Skin epidermis (tissue), 12 donors: ENCODE results near the gene ULK4.
A peak's percentile ranks its signal among the peaks of the same experiment; 100 is the strongest.

Experiments used
- H3K27ac ChIP-seq, 21 experiments: fragments of 200-600 bp; sonication (generic) in 11 of 21; one replicate each; pipeline ENCODE4 v1.5.0; 2020; ENCODE audit warnings: mild to moderate bottlenecking in 3 of 21, inconsistent platforms in 2 of 21, moderate library complexity in 2 of 21
- H3K4me3 ChIP-seq, 7 experiments: fragments of 200-600 bp; sonication (generic) in 2 of 7; one replicate each; pipeline ENCODE4 v1.5.0; 2020; ENCODE audit warnings: inconsistent platforms in 2 of 7, mild to moderate bottlenecking in 2 of 7, moderate library complexity in 1 of 7

Gene ULK4

GRCh38 chr3:41223078-41223477 is 738.8 kb downstream of the ULK4 start:
- no peak overlapping the region for H3K27ac ChIP-seq
- H3K4me3 ChIP-seq, result no peak overlapping the region

- Histone ChIP-seq H3K4me3 (no peak overlapping the region), H3K27ac (no peak overlapping the region)
Measured at GRCh38 chr3:41222501-41222900, 739.4 kb downstream of the ULK4 start.

DNA sequence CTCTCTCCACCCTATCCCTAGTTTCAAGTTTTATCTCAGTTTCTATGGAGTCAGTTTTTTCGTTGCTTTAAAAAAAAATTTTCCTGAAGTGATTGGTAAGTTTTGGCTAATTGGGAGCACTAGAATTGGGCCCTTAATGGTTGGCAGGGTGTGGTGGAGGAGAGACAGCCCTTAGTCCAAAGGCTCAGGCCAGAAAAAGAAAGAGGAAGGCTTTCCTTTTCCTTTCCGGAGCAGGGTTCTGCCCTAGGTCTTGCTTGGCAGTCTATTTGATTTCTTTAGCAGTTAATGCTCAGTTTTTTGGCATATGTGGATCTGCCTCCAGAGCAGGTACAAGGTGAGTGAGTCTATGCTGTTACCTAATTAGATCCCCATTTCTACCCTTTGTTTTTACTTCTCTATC is 739.9 kb downstream of the ULK4 start:
- H3K27ac ChIP-seq, result no peak overlapping the region
- no peak overlapping the region for H3K4me3 ChIP-seq

DNA sequence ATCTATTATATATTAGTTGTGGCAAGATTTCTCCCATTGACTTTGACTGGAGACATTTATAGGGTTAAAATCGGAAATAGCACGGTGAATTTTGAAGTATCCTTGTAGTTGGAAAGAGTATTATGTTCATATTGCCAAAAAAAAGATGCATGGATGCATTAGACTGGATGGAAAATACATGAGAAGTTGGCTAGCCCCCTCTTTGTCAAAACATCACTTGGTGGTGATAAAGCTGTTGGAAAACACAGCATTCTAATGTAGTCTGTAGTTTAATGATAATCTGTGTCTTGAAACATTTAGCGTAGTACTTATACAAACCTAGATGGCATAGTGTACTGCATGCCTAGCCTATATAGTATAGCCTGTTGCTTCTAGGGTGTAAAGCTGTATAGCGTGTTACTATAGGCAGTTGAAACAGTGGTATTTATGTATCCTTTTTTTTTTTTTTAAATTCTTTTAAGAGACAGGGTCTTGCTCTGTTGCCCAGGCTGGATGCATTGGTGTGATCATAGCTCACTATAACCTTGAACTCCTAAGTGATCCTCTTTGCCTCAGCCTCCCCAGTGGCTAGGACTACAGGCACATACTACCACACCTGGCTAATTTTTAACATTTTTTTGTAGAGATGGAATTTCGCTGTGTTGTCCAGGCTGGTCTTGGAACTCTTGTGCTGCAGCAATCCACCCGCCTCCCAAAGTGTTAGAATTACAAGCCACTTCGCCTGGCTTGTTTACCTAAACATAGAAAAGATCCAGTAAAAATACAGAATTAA is 740.8 kb downstream of the ULK4 start:
- Histone ChIP-seq H3K27ac (no peak overlapping the region), H3K4me3 (no peak overlapping the region)

DNA sequence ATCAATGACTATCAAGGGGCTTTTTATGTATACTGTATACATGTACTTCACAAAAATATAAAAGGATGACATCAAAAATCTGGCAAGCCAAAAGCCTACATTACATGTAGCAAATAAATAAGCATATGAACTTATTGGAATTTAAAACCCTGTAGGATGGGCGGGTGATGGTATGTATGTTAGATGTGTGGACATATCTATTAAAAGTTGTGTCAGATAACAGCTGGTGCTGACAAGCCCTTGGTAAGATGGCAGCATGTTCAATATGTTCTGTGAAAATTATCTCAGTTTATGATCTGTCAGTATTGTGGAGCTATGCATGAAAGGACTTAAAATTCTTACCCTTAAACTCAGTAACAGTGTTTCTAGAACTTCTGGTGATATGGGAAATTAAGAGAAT is 742.5 kb downstream of the ULK4 start:
- no peak overlapping the region for H3K27ac ChIP-seq
- no peak overlapping the region for H3K4me3 ChIP-seq

- H3K27ac ChIP-seq, result no peak overlapping the region
- H3K4me3 ChIP-seq, result no peak overlapping the region
Measured at GRCh38 chr3:41216993-41217392, 744.9 kb downstream of the ULK4 start.

GRCh38 chr3:41216422-41216821 is 745.5 kb downstream of the ULK4 start:
- H3K27ac ChIP-seq, result no peak overlapping the region
- no peak overlapping the region for H3K4me3 ChIP-seq

DNA sequence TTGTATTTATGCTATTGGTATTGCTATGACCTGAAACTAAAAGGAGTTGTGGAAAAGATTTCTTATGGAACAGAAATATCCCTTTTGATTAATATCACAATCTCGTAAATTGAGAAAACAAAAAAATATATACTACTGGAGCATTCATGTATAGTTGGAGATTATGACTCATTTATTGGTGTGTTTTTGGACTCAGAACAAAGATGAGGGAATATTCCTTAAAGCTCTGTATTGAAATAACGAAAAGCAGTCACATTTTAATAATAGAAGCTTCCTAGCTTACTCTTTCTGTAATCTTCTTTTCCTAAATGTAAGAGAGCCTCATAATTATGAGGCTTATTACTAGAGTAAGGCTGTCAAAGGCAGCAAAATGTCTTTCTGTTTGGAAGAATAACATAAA is 748.3 kb downstream of the ULK4 start:
- H3K27ac ChIP-seq, result no peak overlapping the region
- H3K4me3 ChIP-seq, result no peak overlapping the region

GRCh38 chr3:41212088-41212487 is 749.8 kb downstream of the ULK4 start:
- no peak overlapping the region for H3K27ac ChIP-seq

DNA sequence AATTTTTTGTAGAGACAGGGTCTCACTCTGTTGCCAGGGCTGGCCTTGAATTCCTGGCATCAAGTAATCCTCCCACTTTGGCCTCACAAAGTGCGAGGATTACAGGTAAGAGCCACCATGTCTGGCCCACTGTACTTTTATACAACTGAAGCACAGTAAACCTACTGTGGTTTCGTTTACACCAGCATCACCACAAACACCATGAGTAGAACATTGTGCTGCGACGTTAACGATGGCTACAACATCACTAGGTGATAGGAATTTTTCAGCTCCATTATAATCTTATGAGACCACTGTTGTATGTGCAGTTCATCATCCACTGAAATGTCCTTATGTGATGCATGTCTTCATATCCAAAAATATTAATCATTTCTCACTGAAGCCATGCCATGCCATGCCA is 750.9 kb downstream of the ULK4 start:
- Histone ChIP-seq H3K4me3 (no peak overlapping the region), H3K27ac (no peak overlapping the region)

More at GRCh38 chr3:41212088-41212487, 749.8 kb downstream of the ULK4 start:
- no peak overlapping the region for H3K4me3 ChIP-seq

DNA sequence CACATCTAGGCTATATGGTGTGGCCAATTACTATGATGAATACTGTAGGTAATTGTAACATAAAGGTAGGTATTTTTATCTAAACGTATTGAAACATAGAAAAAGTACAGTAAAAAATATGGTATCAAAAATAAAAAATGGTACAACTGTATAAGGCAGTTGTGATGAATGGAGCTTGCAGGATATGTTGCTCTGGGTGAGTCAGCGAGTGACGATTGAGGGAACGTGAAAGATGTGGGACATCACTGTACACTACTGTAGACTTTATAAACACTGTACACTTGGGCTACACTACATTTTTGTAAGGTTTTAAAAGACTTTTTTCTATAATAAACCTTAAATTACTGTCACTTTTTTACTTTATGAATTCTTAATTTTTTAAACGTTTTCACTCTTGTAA is 752.3 kb downstream of the ULK4 start:
- Histone ChIP-seq H3K4me3 (no peak overlapping the region), H3K27ac (no peak overlapping the region)

DNA sequence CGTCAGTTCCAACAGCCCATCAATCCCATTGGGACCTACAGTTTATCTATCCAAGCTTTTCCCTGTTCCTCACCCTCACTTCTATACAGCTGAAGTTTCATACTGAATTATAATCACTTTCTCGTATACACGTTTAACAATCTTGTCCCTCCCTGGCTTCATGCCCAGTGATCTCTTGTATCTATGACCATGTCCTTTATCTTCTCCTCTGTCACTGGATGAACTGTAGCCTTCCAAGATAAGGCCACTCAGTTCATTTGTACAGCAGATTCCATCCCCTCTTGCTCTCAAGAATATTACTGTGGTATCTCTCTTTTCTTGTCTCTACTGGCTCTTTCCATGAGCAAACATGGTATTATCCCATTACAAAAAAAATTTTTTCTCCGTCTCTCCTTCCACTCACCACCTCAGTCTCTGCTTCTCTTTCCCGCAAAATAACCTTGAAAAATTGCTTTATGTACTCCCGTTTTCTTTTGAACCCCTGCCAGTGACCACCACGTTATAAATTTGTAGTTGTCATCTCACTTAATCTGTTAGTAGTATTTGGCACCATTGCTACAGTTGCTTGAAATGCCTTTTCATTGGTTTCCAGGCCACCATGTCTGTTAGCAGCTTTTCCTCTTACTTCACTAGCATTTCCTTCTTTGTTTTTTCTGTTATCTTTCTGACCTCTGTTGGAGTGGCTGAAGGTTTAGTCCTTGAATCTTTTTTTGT is 753.2 kb downstream of the ULK4 start:
- Histone ChIP-seq H3K4me3 (no peak overlapping the region), H3K27ac (no peak overlapping the region)

GRCh38 chr3:41207355-41207754 is 754.5 kb downstream of the ULK4 start:
- no peak overlapping the region for H3K27ac ChIP-seq

DNA sequence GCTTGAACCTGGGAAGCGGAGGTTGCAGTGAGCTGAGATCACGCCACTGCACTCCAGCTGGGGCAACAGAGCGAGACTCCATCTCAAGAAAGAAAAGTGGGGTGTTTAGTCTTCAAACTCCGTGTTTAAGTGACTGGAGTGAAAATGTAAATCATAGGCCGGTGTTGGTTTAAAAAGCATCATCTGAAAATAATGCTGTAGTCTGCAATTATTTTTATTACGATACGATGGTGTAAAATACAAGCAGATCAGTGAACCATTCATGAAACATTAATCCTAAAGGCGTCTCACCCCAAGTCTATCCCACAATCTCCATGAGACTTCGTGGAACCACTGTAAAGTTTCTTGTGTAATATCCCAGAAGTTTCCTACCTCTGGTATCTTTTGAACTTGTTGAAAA is 756.3 kb downstream of the ULK4 start:
- Histone ChIP-seq H3K4me3 (no peak overlapping the region), H3K27ac (no peak overlapping the region)

More at GRCh38 chr3:41207355-41207754, 754.5 kb downstream of the ULK4 start:
- H3K4me3 ChIP-seq, result no peak overlapping the region

DNA sequence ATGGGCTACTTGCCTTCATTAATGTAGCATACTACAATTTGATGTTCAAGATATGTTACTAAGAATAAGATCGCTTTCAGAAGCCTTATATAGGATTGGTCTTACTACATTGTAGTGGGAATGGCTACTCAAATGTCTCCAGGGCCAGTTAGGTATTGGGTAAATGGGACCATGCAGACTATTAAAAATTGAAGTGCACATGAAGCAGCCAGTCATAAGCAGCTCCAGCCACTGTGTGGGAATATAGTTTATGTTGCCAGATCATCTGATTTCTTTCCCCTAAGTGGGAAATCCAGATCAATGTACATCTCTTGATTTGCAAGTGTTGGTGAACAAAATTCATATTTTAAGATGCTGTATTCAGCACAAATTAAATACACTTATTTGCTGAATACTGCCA is 757.5 kb downstream of the ULK4 start:
- Histone ChIP-seq H3K27ac (no peak overlapping the region), H3K4me3 (no peak overlapping the region)

GRCh38 chr3:41202834-41203345 is 759.0 kb downstream of the ULK4 start:
- peak overlapping the region in 3 of 21 experiments; percentile 2 to 15 (median 14) for H3K27ac ChIP-seq
- H3K4me3 ChIP-seq, result peak overlapping the region in 2 of 7 experiments; percentile 10 to 79

- Histone ChIP-seq H3K27ac (peak overlapping the region in 7 of 21 experiments; percentile 1 to 99 (median 14)), H3K4me3 (peak overlapping the region in 3 of 7 experiments; percentile 10 to 79 (median 65))
Measured at GRCh38 chr3:41202075-41202833, 759.6 kb downstream of the ULK4 start.

DNA sequence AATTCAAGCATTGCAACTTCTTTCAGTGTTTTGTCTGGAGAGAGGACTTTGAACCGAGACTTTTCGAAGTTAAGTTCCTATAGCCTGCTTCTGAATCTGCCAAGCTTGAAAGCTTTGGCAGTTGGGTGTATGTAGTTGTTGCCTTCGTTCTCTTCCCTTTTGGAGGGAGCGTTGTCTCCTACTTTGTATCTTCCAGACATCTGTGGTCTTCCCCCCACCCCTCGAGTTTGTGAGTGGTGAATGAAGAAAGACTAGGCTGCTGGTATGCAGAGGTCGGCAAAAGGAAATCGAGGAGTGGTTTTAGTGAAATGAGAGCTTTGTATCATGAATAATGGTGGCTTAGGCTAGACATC is 761.3 kb downstream of the ULK4 start:
- Histone ChIP-seq H3K4me3 (peak overlapping the region; percentile 65 to 100 (median 89)), H3K27ac (peak overlapping the region in 19 of 21 experiments; percentile 96 to 100 (median 99))

DNA sequence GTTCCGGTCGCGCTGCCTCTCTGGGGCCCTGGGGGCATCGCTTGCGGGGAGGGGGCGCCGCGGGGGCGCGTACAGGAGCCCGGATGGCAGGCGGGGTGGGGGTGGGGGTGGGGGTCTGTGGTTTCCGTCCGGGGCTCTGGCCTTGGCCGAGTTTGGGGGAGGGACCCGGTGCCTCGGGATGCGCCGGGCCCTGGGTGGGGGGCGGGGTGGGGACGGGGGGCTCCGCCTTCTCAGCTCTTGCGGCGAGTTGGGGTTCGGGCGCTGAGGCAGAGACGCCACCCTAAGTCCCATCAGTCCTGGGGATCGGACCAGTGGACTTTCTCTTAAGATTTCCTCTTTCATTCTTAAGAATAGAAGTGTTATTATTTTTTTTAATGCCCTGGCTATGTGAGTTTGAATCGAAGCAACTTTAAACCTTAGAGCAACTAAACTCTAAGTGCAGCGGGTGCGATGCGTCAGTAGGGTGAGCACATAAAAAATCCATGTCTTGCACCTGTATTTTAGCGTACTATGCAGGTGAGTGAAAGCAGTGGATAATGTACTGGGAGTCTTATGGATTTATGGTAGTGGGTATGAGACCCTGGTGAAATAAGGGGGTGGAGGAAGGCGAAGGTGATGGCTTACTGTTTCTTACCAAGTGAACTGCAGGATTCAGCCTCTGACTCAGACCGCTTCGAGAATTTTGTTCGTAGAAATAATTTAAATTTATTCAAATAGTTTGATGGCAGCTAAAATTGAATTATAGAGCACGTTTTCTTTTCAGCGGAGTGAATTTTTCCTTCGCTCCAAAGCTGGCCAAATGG is 761.8 kb downstream of the ULK4 start:
- peak overlapping the region; percentile 96 to 100 (median 99) for H3K27ac ChIP-seq
- H3K4me3 ChIP-seq, result peak overlapping the region; percentile 65 to 100 (median 89)
